ENCODE measurements around the gene TUBG1. TPM values are rescaled to one million over a fixed set of nuclear protein-coding genes. Genes with fewer than 3 reads are reported as not detected.

The TUBG1 gene
- total RNA-seq, 2 experiments from 2014 or later, result 113 to 114 TPM

- Histone ChIP-seq H3K4me1 (ENCODE audit: insufficient read depth, low read length, poor library complexity, severe bottlenecking) (peaks cover 51% of the 10 kb centered on the region), H3K4me3 (ENCODE audit: low read depth, low read length, poor library complexity, severe bottlenecking) (no peak overlapping the region), H3K27ac (ENCODE audit: low read depth, low read length, poor library complexity, severe bottlenecking) (no peak overlapping the region), H3K79me2 (ENCODE audit: insufficient read depth, low read depth, low read length) (no peaks in the 10 kb centered on the region), H3K9me2 (ENCODE audit: insufficient read depth, low read length) (no peaks in the 10 kb centered on the region), H3K9me3 (ENCODE audit: low read length) (no peaks in the 10 kb centered on the region), H3K4me2 (ENCODE audit: low read length) (no peak overlapping the region), H4K20me1 (ENCODE audit: insufficient read depth, low read length) (no peaks in the 10 kb centered on the region; the same call in 1 of the 2 replicates), H2AFZ (ENCODE audit: low read length) (no peak overlapping the region), H3K36me3 (ENCODE audit: insufficient read depth, low read length) (peaks cover 89% of the 10 kb centered on the region)
- TF ChIP-seq CTCF (conservative IDR thresholded peaks at IDR 0.05; ENCODE audit: low read length) (no peak), EZH2phosphoT487 (IDR thresholded peaks at IDR 0.05; ENCODE audit: borderline replicate concordance, low read depth, low read length) (no peak)
- intact Hi-C loops (cut with micrococcal nuclease; ENCODE audit: unreplicated experiment), result no loop called here
- ChIA-PET POLR2A (interaction anchor here (1.0 to 5.0 kb wide), 2 partner anchors 20 to 189 kb away, joined by 4 to 44 read pairs; no protein-coding TSS in a partner anchor), CTCF (ENCODE audit: unreplicated experiment) (no interaction called here)
- DNase-seq (ENCODE audit: low spot score), result no peak
- no TSS peak for BruUV-seq (replicated peaks)
Observed at GRCh38 chr17:42584880-42585279, 24.6 kb upstream of the TUBG1 start.

- no peaks in the 10 kb centered on the region for H3K9me2 ChIP-seq (ENCODE audit: insufficient read depth, low read length)
- CTCF ChIA-PET (ENCODE audit: unreplicated experiment), result no interaction called here
- no peak overlapping the region for H3K4me2 ChIP-seq (ENCODE audit: low read length)
- H4K20me1 ChIP-seq (ENCODE audit: insufficient read depth, low read length), result no peaks in the 10 kb centered on the region; the same call in 1 of the 2 replicates
- peaks cover 46% of the 10 kb centered on the region for H3K4me1 ChIP-seq (ENCODE audit: insufficient read depth, low read length, poor library complexity, severe bottlenecking)
- DNase-seq (ENCODE audit: low spot score), result no peak
- H3K79me2 ChIP-seq (ENCODE audit: insufficient read depth, low read depth, low read length), result no peaks in the 10 kb centered on the region
- no peaks in the 10 kb centered on the region for H3K9me3 ChIP-seq (ENCODE audit: low read length)
- POLR2A ChIA-PET, result interaction anchor here (1.1 to 5.0 kb wide), 2 partner anchors 20 to 91 kb away, joined by 3 to 44 read pairs; no protein-coding TSS in a partner anchor
- peaks cover 89% of the 10 kb centered on the region for H3K36me3 ChIP-seq (ENCODE audit: insufficient read depth, low read length)
- no TSS peak for BruUV-seq (replicated peaks)
- intact Hi-C loops (cut with micrococcal nuclease; ENCODE audit: unreplicated experiment), result no loop called here
- peak overlapping the region; percentile 89 for H3K27ac ChIP-seq (ENCODE audit: low read depth, low read length, poor library complexity, severe bottlenecking)
- H3K4me3 ChIP-seq (ENCODE audit: low read depth, low read length, poor library complexity, severe bottlenecking), result no peak overlapping the region
- TF ChIP-seq EZH2phosphoT487 (IDR thresholded peaks at IDR 0.05; ENCODE audit: borderline replicate concordance, low read depth, low read length) (no peak), CTCF (conservative IDR thresholded peaks at IDR 0.05; ENCODE audit: low read length) (no peak)
- no peak overlapping the region for H2AFZ ChIP-seq (ENCODE audit: low read length)
Observed at GRCh38 chr17:42585353-42585752, 24.1 kb upstream of the TUBG1 start.

GRCh38 chr17:42586514-42587230 is 22.8 kb upstream of the TUBG1 start:
- intact Hi-C loops (cut with micrococcal nuclease; ENCODE audit: unreplicated experiment), result no loop called here
- Histone ChIP-seq H3K4me2 (ENCODE audit: low read length) (peak overlapping the region; percentile 59), H4K20me1 (ENCODE audit: insufficient read depth, low read length) (no peaks in the 10 kb centered on the region; the same call in 1 of the 2 replicates), H3K4me3 (ENCODE audit: low read depth, low read length, poor library complexity, severe bottlenecking) (peak overlapping the region; percentile 21), H2AFZ (ENCODE audit: low read length) (peak overlapping the region; percentile 18; the same call in 1 of the 2 replicates), H3K36me3 (ENCODE audit: insufficient read depth, low read length) (peaks cover 91% of the 10 kb centered on the region), H3K79me2 (ENCODE audit: insufficient read depth, low read depth, low read length) (no peaks in the 10 kb centered on the region), H3K27ac (ENCODE audit: low read depth, low read length, poor library complexity, severe bottlenecking) (peak overlapping the region; percentile 89), H3K9me2 (ENCODE audit: insufficient read depth, low read length) (no peaks in the 10 kb centered on the region), H3K9me3 (ENCODE audit: low read length) (no peaks in the 10 kb centered on the region), H3K4me1 (ENCODE audit: insufficient read depth, low read length, poor library complexity, severe bottlenecking) (peaks cover 39% of the 10 kb centered on the region)
- TF ChIP-seq EZH2phosphoT487 (IDR thresholded peaks at IDR 0.05; ENCODE audit: borderline replicate concordance, low read depth, low read length), result no peak
- DNase-seq (ENCODE audit: low spot score), result peak; percentile 67
- no TSS peak for BruUV-seq (replicated peaks)
- ChIA-PET CTCF (ENCODE audit: unreplicated experiment) (interaction anchor here (1.1 to 1.9 kb wide), 3 partner anchors 8 to 19 kb away, joined by 3 to 5 read pairs (median 5); no protein-coding TSS in a partner anchor), POLR2A (interaction anchor here (0.7 to 5.0 kb wide), 5 partner anchors 8 to 90 kb away, joined by 3 to 44 read pairs (median 3); partner anchors contain the start of gene PSMC3IP)
